Measurements from ENCODE around the gene KLHDC10. TPM values are rescaled to one million over a fixed set of nuclear protein-coding genes. Genes with fewer than 3 reads are reported as not detected.
A peak's percentile ranks its signal among the peaks of the same experiment; 100 is the strongest.

KLHDC10 gene
- total and polyA plus RNA-seq, 2 of the 13 experiments (the other 11 are each of a cell fraction or from before 2014, with no cell fraction given): 11.9 to 21.6 TPM

GRCh38 chr7:130144312-130145171 lies 74.2 kb downstream of the KLHDC10 start (continued):
- no peak for TF ChIP-seq E2F2 (CRISPR knock-in tag; IDR thresholded peaks at IDR 0.05; ENCODE audit: borderline replicate concordance)
- TF ChIP-seq BCL6 (CRISPR knock-in tag; IDR thresholded peaks at IDR 0.05): 0 out of 2 replicates have a peak, but pooled peaks have one; percentile 16
- no peak for TF ChIP-seq SIX4 (CRISPR knock-in tag; IDR thresholded peaks at IDR 0.05)
- no peak for TF ChIP-seq RORA (CRISPR knock-in tag; IDR thresholded peaks at IDR 0.05)
- peak; percentile 70 for TF ChIP-seq ELF3 (CRISPR knock-in tag; IDR thresholded peaks at IDR 0.05)
- no peak for TF ChIP-seq EED (CRISPR knock-in tag; IDR thresholded peaks at IDR 0.05)
- no peak for TF ChIP-seq ZNF841 (CRISPR knock-in tag; IDR thresholded peaks at IDR 0.05; ENCODE audit: borderline replicate concordance)
- TF ChIP-seq HDAC2 (CRISPR knock-in tag; IDR thresholded peaks at IDR 0.05): 0 out of 2 replicates have a peak, but pooled peaks have one; percentile 25
- TF ChIP-seq, protein P1, sequence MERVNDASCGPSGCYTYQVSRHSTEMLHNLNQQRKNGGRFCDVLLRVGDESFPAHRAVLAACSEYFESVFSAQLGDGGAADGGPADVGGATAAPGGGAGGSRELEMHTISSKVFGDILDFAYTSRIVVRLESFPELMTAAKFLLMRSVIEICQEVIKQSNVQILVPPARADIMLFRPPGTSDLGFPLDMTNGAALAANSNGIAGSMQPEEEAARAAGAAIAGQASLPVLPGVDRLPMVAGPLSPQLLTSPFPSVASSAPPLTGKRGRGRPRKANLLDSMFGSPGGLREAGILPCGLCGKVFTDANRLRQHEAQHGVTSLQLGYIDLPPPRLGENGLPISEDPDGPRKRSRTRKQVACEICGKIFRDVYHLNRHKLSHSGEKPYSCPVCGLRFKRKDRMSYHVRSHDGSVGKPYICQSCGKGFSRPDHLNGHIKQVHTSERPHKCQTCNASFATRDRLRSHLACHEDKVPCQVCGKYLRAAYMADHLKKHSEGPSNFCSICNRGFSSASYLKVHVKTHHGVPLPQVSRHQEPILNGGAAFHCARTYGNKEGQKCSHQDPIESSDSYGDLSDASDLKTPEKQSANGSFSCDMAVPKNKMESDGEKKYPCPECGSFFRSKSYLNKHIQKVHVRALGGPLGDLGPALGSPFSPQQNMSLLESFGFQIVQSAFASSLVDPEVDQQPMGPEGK (CRISPR knock-in tag; IDR thresholded peaks at IDR 0.05): peak; percentile 67
- no peak for TF ChIP-seq NBN (conservative IDR thresholded peaks at IDR 0.05)
- TF ChIP-seq RBM22 (optimal IDR thresholded peaks at IDR 0.05; ENCODE audit: low read length): no peak
- no peak for TF ChIP-seq ADNP (CRISPR knock-in tag; IDR thresholded peaks at IDR 0.05)
- no peak for TF ChIP-seq TSC22D2 (CRISPR knock-in tag; IDR thresholded peaks at IDR 0.05; ENCODE audit: borderline replicate concordance)
- TF ChIP-seq ZNF781 (CRISPR knock-in tag; IDR thresholded peaks at IDR 0.05; ENCODE audit: borderline replicate concordance, not compliant biosample characterization): no peak
- TF ChIP-seq, protein P2, sequence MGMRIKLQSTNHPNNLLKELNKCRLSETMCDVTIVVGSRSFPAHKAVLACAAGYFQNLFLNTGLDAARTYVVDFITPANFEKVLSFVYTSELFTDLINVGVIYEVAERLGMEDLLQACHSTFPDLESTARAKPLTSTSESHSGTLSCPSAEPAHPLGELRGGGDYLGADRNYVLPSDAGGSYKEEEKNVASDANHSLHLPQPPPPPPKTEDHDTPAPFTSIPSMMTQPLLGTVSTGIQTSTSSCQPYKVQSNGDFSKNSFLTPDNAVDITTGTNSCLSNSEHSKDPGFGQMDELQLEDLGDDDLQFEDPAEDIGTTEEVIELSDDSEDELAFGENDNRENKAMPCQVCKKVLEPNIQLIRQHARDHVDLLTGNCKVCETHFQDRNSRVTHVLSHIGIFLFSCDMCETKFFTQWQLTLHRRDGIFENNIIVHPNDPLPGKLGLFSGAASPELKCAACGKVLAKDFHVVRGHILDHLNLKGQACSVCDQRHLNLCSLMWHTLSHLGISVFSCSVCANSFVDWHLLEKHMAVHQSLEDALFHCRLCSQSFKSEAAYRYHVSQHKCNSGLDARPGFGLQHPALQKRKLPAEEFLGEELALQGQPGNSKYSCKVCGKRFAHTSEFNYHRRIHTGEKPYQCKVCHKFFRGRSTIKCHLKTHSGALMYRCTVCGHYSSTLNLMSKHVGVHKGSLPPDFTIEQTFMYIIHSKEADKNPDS (CRISPR knock-in tag; IDR thresholded peaks at IDR 0.05): no peak
- TF ChIP-seq ZBTB49 (CRISPR knock-in tag; IDR thresholded peaks at IDR 0.05; ENCODE audit: borderline replicate concordance): no peak
- TF ChIP-seq SALL1 (CRISPR knock-in tag; IDR thresholded peaks at IDR 0.05): peak; percentile 44; the same call in 1 of the 2 replicates
- TF ChIP-seq ZNF333 (CRISPR knock-in tag; IDR thresholded peaks at IDR 0.05; ENCODE audit: borderline replicate concordance): no peak
